ENCODE data around the gene METRN. TPM values are rescaled to one million over a fixed set of nuclear protein-coding genes. Genes with fewer than 3 reads are reported as not detected.
"Not testable (repeated sequence)": the region's sequence is repeated elsewhere in the genome, so short reads cannot be mapped to it uniquely, and the experiment has no call there.

Gene METRN
- polyA plus RNA-seq, 3 donors = 0.97 to 5.4 (median 1.7) TPM

GRCh38 chr16:711548-712320, 3.2 kb upstream of the METRN start:
- H3K79me2 ChIP-seq (ENCODE audit: insufficient read depth, low read length) = no peaks in the 10 kb centered on the region
- H3K9me3 Mint-ChIP-seq = peaks cover 0 to 7% (median 0%) of the 10 kb centered on the region in 7 donors
- no peak overlapping the region for H3K4me3 Mint-ChIP-seq
- H3K4me1 ChIP-seq (ENCODE audit: control insufficient read depth in 1 of 2, insufficient read depth in 2 of 2, low read length in 2 of 2) = peaks cover 12 to 22% of the 10 kb centered on the region in 2 donors
- no peak overlapping the region for H3K27ac Mint-ChIP-seq
- no peak overlapping the region for H3K4me3 ChIP-seq (replicated peaks in 1 of 3; ENCODE audit: low read depth in 2 of 3, low read length in 3 of 3)
- H3K27ac ChIP-seq (ENCODE audit: low read depth in 1 of 2, low read length in 2 of 2) = no peak overlapping the region
- H2AFZ ChIP-seq (ENCODE audit: insufficient read depth, low read depth, low read length, poor library complexity, severe bottlenecking) = no peak overlapping the region
- TF ChIP-seq, protein P1, sequence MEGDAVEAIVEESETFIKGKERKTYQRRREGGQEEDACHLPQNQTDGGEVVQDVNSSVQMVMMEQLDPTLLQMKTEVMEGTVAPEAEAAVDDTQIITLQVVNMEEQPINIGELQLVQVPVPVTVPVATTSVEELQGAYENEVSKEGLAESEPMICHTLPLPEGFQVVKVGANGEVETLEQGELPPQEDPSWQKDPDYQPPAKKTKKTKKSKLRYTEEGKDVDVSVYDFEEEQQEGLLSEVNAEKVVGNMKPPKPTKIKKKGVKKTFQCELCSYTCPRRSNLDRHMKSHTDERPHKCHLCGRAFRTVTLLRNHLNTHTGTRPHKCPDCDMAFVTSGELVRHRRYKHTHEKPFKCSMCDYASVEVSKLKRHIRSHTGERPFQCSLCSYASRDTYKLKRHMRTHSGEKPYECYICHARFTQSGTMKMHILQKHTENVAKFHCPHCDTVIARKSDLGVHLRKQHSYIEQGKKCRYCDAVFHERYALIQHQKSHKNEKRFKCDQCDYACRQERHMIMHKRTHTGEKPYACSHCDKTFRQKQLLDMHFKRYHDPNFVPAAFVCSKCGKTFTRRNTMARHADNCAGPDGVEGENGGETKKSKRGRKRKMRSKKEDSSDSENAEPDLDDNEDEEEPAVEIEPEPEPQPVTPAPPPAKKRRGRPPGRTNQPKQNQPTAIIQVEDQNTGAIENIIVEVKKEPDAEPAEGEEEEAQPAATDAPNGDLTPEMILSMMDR (IDR thresholded peaks at IDR 0.05) = peak; percentile 95
- H3K36me3 Mint-ChIP-seq = peaks cover 0 to 3% of the 10 kb centered on the region in 2 donors
- H4K20me1 ChIP-seq (ENCODE audit: insufficient read depth, low read length) = no peaks in the 10 kb centered on the region
- WGBS (ENCODE audit: insufficient coverage) = 3% methylated on average over 11 of the region's 25 CpGs
- peaks cover 13 to 67% of the 10 kb centered on the region in 2 donors for H3K27me3 ChIP-seq (ENCODE audit: control insufficient read depth in 2 of 2, insufficient read depth in 2 of 2, low read length in 2 of 2)
- intact Hi-C loops (cut with micrococcal nuclease) = loop anchor here (1.0 to 2.0 kb wide), 2 partner anchors 73 to 74 kb away; no protein-coding TSS in a partner anchor
- peaks cover 8% of the 10 kb centered on the region for H3K4me1 Mint-ChIP-seq
- H3K4me2 ChIP-seq (replicated peaks; ENCODE audit: extremely low read depth, low read length, poor library complexity, severe bottlenecking) = no peak overlapping the region
- peaks cover 4 to 9% of the 10 kb centered on the region in 2 donors for H3K9me3 ChIP-seq (replicated peaks in 1 of 2; ENCODE audit: control insufficient read depth in 1 of 2, insufficient read depth in 1 of 2, low read length in 2 of 2)
- DNase-seq = peak; percentile 67 to 79 (median 71)
- no peaks in the 10 kb centered on the region for H3K36me3 ChIP-seq (replicated peaks in 1 of 2; ENCODE audit: control insufficient read depth in 1 of 2, insufficient read depth in 2 of 2, low read length in 2 of 2)
- peaks cover 43 to 74% (median 66%) of the 10 kb centered on the region in 3 donors for H3K27me3 Mint-ChIP-seq (ENCODE audit: low read depth in 3 of 3)
- no peak overlapping the region for H3K9ac ChIP-seq (ENCODE audit: insufficient read depth, low read length, poor library complexity, severe bottlenecking)

- H3K27ac Mint-ChIP-seq = peak overlapping the region in 1 of 7 donors; percentile 33
- H3K36me3 Mint-ChIP-seq; H3K9ac ChIP-seq (ENCODE audit: insufficient read depth, low read length, poor library complexity, severe bottlenecking); H4K20me1 ChIP-seq (ENCODE audit: insufficient read depth, low read length); H3K79me2 ChIP-seq (ENCODE audit: insufficient read depth, low read length); H3K4me2 ChIP-seq (replicated peaks; ENCODE audit: extremely low read depth, low read length, poor library complexity, severe bottlenecking); H3K27ac ChIP-seq (ENCODE audit: low read depth in 1 of 2, low read length in 2 of 2); H3K4me3 ChIP-seq (replicated peaks in 1 of 3; ENCODE audit: low read depth in 2 of 3, low read length in 3 of 3); H3K36me3 ChIP-seq (replicated peaks in 1 of 2; ENCODE audit: control insufficient read depth in 1 of 2, insufficient read depth in 2 of 2, low read length in 2 of 2); H2AFZ ChIP-seq (ENCODE audit: insufficient read depth, low read depth, low read length, poor library complexity, severe bottlenecking); H3K9me3 Mint-ChIP-seq; H3K4me1 Mint-ChIP-seq; H3K9me3 ChIP-seq (replicated peaks in 1 of 2; ENCODE audit: control insufficient read depth in 1 of 2, insufficient read depth in 1 of 2, low read length in 2 of 2); intact Hi-C loops (cut with micrococcal nuclease): not testable (repeated sequence)
- DNase-seq = peak; percentile 27 to 51 (median 30)
- WGBS (ENCODE audit: insufficient coverage) = 32% methylated on average over 7 of the region's 13 CpGs
- peaks cover 44 to 75% (median 61%) of the 10 kb centered on the region in 3 donors for H3K27me3 Mint-ChIP-seq (ENCODE audit: low read depth in 3 of 3)
- peak overlapping the region in 1 of 2 donors; percentile 66 for H3K4me3 Mint-ChIP-seq
- peaks cover 12 to 22% of the 10 kb centered on the region in 2 donors for H3K4me1 ChIP-seq (ENCODE audit: control insufficient read depth in 1 of 2, insufficient read depth in 2 of 2, low read length in 2 of 2)
- TF ChIP-seq, protein P1 (IDR thresholded peaks at IDR 0.05) = peak; percentile 41
- peaks cover 11 to 69% of the 10 kb centered on the region in 2 donors for H3K27me3 ChIP-seq (ENCODE audit: control insufficient read depth in 2 of 2, insufficient read depth in 2 of 2, low read length in 2 of 2)
Observed at GRCh38 chr16:712740-713250, 2.1 kb upstream of the METRN start.
